Right renal cortex interstitium (tissue), 3 donors: ENCODE measurements around the gene NDST1. TPM values are rescaled to one million over a fixed set of nuclear protein-coding genes. Genes with fewer than 3 reads are reported as not detected.

Experiments
- DNase-seq, 3 donors: peaks; one replicate each; pipeline ENCODE4 v3.0.0-alpha.2; 2013; ENCODE audit warnings: low read depth in 3 of 3, low spot score in 2 of 3
- polyA plus RNA-seq, 3 donors: library from polyadenylated mRNA; unstranded; fragments of 120-200 nt; gene quantifications; one replicate each; pipeline ENCODE4 v1.2.1, GENCODE V29; 2013; ENCODE audit not compliant: insufficient read length in 3 of 3

The NDST1 gene
- polyA plus RNA-seq, 3 donors = 52.3 to 54.2 (median 54.1) TPM

DNA sequence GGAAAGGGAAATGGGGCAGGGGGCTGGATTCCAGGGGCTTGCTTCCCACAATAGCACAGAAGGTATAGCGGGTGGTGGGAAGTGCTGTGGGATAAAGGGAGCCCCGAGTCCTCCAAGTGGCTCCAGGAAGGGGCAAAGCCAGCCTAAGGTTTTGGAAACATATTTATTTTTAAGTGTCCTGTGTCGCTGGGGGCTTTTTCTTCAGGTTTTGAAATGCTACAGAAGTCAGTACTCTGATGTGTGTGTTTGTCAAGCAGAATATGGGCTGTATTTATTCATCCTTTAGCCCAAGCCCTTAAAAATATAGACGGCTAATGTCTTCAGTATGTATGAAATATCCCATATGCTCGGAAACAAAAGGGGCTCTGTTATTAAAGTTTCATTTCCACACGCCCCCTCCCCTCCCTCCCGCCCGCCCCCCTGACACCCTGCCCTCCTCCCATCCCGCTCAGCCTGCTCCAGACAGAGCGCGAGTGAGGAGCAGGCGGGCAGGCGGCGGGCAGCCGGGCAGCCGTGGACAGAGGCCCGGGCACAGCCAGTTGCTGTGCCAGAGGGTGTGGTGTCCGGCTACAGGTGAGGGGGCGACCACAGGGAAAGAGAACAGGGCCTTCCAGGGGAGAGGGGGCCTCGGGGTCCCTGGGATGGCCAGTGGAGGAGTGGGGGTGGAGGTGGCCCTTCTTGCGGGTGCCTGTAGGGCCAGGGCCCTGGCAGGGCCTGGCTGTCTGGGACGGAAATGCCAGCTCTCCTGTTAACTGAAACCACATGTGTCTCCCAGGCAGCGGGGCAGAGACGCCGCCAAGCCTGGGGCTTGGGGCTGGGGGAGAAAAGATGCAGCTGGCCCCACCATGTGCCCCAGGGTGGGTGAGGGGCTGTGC lies 92.9 kb downstream of the NDST1 start:
- no peak for DNase-seq

DNA sequence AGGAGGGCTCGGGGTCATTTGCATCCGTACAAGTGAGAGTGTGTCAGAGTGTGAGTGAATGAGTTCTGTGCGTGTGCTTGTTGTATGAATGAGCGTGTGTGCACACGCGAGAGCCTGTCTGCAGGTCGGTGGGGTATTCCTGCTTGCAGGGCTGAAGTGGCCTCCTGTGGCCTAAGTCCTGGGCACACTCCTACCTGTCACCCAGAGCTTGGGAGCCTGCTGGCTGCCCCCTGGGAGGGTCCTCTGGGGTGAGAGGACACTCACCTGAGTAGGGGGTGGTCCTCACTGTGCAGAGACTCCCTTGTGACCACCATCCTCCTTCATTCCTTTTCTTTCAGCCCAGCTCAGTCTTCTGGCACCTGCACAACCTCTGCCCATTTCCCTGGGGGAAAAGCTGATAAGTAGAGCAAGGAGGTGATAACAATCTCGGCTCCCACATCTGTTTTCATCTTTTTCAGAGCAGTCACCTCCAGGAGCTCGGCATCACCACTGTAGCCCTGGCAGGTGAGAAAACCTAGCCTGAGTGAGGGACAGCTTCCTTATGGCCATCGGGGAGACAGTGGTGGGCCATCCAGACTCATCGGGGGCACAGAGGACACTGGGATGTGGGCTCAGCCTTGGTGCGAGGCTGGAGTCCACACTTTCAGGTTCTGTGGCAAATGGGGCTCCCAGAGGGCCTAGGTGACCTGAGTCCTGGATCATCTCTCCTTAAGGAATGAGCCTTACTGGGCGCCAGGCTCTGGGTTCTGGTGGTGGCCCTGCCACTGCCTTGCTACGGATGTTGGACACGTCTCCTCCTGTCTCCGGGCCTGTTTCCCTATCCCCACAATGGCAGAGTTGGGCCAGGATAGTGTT lies 93.8 kb downstream of the NDST1 start:
- DNase-seq = no peak

DNA sequence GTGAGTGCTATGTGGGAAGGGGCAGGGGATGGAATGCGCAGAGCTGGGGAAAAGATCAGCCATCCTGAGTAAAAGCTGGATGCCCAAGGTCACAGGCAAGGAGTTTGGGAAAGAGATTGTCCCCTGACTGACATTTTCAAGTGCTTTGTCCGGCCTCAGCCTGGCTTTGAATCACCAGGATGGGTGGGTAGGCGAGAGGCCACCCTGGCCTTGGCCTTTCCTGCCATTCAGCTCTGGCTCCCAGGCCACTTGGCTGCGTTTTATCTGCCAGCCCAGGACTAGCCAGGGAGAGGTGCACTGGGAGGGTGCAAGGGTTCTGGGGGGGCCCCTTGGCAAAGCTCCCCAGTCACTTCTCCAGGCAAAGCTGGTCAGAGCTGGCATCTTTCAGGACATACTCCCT lies 95.1 kb downstream of the NDST1 start:
- DNase-seq = no peak

DNA sequence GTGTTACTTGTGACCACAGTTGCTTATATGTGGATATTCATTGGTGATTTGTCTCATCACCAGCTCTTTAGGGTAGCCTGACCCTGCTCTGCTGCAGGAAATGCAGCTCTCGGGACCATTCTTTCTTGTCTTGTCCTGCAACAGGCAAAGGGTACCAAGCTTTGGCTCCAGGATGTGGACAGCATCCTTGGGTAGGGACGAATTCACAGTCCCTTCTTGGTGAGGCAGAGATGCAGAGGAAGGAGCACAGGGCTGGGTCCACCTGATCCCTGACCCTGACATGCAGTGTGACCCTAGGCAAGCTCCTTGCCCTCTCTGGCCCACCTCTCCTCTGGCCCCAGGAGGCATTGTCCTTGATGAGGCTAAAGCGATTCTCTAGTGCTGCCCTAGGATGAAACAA lies 95.6 kb downstream of the NDST1 start:
- DNase-seq = no peak

DNA sequence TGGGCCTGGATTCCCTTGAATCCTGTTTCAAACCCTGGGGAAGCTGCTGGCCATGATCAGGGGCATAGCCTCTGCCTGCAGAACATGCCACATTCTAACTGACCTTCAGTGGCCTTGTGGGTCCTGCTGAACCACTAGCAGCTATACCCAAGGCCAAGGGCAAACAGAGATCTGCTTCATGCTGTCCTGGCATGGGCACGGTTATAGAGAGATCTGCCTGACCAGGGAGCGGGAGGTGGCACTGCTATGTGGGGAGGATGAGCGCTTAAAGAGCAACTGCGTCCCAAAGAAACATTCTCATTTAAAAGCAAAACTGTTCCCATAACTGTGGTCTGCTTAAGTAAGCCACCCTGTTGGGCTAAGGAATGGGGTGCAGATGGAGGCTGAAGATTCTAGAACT lies 96.1 kb downstream of the NDST1 start:
- DNase-seq = no peak

DNA sequence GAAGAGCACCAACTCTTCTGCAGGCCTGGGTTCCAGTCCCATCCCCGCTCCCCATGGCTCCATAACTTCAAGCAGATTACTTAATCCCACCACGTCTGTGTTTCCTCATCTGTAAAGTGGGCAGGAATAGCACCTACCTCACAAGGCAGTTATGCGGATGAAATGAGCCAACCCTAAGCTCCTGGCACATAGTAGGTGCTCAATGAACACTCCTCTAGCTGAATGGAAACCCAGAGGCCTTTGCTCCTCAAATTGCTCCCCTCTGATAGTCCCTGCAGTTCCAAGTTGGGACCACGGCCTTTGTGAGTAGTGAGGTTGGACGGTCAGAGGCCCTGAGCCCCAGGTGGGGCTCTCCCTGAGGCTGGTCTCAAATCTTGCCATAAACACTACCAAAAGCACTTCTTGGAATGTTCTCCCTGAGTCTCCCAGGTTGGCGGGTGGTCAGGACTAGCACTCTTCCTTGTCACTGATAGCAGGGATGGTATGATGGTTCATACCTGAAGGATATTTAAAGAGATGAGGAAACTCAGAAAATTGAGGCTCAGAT lies 97.0 kb downstream of the NDST1 start:
- DNase-seq = no peak

DNA sequence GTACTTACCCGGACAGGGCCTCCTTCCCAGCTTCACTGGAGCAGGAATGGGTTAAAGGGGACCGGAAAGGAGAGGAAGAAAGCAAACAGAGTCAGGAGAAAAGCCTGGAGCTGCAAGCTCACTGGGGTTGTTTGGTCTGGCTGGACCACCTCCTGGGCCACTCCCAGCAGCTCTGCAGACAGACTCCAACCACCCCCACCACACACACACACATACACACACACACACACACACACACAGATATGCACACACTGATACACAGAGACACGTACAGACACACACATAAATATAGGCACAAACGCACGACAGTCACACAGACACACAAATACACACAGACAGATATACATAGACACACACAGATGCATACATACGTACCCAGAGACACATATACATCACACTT lies 97.6 kb downstream of the NDST1 start:
- DNase-seq = no peak

DNA sequence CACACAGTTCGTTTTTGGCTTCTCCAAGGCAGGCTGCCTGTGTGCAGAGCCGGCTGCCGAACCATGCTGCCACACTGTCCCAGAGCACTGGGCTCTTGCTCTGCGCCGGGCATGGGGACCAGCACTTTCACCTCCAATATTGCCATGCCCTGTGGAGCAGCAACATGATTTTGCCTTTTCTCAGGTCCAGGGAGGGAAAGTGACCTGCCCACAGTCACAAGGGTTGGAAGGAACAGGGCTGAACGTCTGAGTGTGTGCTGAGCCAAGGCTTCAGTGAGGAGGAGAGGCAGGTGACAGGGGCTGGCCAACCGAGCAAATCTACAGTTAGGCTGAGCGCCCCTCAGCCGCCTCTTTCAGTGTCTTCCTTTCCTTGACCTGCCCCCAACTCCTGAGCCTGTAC lies 98.5 kb downstream of the NDST1 start:
- DNase-seq = no peak

DNA sequence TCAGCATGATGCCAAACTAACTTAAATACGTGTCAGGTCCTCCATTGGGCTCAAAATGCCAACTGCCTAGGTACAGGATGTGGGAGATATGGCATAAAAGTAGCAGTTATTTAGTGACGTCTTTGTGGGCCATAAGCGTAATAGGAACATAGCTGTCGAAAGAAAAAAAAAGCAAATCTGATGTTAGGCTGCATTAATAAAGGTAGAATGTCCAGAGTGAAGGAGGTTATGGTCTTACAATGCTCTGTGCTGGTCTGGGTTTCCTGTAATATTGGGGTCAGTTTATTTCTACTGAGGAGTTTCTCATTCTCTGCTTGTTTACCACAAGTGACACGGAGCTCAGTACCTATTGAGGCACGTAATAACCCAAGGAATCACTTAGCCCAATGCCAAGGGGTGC lies 99.2 kb downstream of the NDST1 start:
- DNase-seq = no peak

Other genes with a start within 250 kb of the NDST1 start
- 1 to 10 TPM; 2.5 to 4.4 (median 2.5) TPM for gene CAMK2A, start 218.4 kb upstream of the NDST1 start, polyA plus RNA-seq
- gene ARSI, start 205.2 kb upstream of the NDST1 start, polyA plus RNA-seq = 1 to 10 TPM; 2.6 to 3.2 (median 2.7) TPM
- 10 to 100 TPM; 33.0 to 36.4 (median 34.0) TPM for gene TCOF1, start 150.4 kb upstream of the NDST1 start, polyA plus RNA-seq
- 100 to 1,000 TPM; 272 to 342 (median 317) TPM for gene CD74, start 95.2 kb upstream of the NDST1 start, polyA plus RNA-seq
- gene RPS14, start 58.4 kb upstream of the NDST1 start, polyA plus RNA-seq = 1,000 to 10,000 TPM; 2,305 to 2,430 (median 2,384) TPM
- gene SYNPO, start 132.5 kb downstream of the NDST1 start, polyA plus RNA-seq = 10 to 100 TPM; 85.2 to 98.9 (median 97.3) TPM
- gene MYOZ3, start 153.1 kb downstream of the NDST1 start, polyA plus RNA-seq = 1 to 10 TPM; 5.7 to 6.2 (median 5.8) TPM
- gene RBM22, start 192.9 kb downstream of the NDST1 start, polyA plus RNA-seq = 10 to 100 TPM; 76.2 to 79.8 (median 79.0) TPM